IPS DF 4.7 (cell line): ENCODE data around the gene DOK7.

Experiments
- DNase-seq: peaks from one replicate; pipeline ENCODE4 v3.0.0-alpha.2; 2013; ENCODE audit warnings: low spot score; ENCODE audit errors: extremely low read depth

The DOK7 gene

DNA sequence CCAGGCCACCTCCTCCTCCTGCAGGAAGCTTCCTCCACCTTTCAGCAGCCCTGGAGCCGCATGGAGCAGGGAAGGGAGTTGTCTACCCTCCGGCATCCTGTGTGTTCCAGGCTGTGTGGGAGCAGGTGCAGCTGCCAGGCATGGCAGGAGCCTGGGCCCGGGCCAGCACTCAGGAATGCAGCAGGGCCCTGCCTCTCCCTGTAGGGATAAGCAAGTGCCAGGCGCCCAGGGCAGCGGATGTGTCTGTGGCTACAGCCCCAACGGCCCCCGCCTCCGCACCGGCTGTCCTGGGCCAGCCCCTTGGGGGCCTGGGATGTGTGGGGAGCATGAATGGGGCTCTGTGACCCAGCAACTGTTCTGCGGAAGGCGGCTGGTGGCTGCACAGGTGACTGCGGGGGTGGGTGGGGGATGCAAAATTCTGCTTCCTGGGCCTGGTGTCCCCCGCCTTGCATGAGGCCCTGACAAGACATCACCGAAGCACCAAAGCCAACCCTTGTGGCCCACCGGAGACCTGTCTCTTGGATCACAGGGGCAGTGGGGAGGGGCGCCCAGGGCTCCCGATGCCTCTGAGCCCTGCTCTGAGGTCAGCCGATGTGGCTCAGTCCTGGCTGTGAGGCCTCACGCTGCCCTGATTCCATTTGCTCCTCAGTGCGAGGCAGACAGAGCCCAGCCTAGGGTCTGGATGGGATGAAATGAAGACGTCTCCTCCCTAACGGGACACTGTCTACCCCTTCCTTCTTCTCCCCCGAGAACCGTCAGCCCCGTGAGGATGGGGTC lies 1.4 kb upstream of the DOK7 start:
- no peak for DNase-seq

DNA sequence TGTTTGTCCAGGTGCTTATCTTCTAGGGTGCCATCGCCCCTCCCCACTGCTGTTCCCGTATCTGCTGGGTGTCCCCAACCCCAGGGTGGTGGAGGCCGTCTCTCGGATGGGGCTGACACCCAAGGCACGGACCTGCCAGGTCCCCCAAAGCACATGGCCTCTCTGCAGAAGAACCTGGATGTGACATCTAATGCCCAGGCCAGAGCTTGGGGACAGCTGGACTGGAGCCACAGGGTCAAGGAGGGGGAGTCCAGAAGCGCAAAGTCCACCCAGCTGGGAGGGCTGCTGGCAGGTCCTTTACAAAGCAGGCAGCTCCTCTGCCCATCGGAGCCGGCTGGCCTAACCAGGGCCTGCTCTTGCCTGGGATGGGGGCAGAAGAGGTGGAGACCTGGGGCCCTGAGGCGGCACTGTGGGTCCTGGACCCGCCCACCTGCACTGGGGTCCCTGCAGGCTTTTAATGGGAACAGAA lies 751 bp upstream of the DOK7 start:
- DNase-seq, result no peak

DNA sequence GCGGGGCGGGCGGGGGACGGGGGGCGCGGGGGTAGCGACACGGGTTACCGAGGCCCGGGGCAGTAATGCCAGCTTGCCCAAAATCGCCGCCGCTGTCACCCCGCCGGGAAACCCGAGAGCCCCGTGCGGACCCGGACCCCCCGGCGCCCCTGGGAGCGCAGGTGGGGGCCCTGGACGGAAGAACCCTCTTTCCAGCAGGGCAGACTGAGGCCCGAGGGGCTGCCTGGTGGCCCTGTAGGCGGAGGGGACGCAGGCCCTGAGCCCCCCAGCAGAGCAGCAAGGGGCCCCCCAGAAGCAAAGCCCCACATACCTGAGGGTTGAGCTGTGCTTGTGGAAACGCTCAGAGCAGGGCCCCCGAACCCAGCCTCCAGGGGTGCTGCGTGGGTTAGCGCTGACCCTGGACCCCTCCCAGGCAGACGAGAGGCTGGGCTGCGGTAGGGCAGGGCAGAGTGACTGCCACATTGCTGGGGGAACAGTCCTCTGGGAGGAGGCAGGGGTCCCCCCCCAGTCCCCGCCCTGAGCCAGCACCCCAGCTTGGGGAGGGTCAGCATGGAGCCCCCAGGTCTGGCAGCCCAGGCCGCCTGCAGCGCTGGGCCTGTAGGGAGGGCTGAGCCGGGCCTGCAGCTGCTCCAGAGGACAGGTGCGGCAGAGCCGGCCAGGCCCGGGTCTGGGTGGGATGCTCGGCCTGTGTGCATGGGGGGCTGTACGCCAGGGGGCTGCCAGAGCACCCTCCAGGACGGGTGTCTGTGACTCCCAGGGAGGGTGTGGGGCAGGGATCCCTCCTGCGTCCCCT lies 646 bp downstream of the DOK7 start:
- DNase-seq, result no peak

DNA sequence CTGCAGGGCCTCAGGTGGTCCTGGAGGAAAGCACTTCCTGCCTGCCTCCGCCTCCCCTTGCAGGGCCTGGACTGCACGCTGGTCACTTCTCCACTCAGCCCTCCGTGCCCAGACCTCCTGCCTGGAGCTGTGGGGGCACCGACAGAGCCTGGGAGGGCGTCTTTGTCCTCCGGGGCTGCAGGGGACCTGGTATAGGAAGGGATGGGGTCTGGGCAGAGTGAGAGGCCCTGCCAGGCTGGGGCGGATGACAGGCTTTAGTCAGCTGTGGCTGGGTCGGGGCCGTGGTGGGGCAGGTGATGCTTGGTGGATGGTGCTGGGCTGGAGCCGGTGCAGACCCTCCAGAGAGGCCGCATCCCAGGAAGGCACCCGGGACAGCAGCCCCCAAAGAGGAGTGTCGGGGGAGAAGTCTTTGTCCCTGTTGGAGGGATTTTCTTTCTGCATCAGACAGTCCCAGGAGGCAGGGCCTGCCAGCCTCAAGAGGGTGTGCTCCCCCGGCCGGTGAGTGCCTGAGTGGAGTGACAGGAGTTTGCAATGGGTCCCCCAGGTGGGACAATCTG lies 1.3 kb downstream of the DOK7 start:
- DNase-seq, result no peak

DNA sequence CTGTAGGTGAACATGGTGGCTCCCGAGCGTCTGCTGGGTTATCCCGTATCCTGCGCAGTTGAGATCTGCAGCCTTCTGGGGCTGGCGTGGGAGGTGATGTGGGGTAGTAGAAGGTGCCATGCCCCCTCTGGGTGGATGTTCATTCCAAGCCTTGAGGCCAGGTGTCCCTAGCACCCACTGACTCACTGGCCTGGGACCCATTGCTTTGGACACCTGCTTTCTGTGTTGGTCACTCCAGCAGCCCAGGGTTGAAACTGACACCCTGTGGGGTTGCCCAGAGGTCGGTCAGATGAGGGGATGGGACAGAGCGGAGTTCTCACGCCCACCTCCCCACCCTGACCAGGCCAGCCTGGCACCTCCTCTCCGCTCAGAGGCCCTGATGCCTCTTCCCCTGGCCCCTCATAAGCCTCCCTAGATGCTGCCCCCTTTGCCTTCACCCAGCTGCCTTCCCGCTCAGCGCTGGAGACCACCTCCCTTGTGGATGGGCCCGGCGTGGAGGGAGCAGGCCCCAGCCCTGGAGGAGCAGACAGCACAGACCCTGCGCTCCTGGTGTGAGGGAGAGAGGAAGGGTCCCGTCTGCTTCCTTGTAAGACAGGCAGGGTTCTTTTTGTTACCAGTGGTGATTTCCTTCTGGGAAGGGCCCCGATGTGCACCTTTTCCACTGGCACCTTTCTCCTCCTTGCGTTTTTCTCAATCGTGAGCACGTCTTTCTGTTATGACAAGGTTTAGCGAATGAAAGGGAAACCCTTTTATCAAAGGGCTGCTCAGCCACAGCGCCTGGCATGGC lies 2.0 kb downstream of the DOK7 start:
- DNase-seq, result no peak

DNA sequence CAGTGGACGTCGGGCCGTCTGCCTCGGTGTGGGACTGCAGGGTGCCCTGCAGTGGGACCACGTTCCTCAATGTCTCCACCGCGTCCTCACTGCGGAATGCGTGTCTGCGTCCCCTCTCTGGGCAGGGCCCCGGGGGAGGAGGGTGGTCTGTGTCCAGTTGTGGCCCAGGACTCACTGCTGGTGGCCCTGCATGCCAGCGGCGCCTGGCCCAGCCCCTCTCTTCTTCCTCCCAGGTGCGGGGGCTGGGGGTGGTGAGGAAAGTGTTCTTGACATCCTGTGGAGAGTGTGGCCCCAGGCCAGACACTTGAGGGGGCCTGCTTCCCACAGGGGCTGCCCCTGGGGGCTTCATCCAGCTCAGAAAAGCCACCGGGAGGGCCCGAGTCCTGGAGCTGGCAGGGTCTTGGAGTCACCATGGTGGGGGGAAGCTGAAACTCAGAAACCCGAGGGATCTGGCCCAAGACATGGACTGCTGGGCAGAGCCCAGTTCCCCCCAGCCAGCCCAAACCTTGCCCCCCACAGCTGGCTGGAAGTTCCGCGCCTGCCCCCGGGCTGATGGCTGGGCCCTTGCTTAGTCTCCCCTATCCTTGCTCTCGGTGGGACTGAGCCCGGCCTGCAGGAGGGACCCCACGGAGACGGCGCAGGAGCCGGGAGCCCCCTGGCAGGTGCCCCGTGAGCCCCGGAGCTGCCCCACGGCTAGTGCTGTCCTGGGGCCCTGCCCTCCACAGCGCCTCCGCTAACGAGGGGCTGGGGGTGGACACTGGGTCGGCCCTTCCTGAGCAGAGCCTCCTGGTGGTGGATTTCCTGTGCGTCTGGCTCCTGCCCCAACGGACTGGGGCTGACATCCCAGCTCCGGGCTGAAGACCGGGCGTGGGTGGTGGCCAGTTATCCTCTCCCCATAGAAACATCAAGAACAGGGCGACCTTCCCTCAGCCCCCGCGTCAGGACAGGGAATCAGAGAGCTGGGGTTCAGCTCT lies 2.9 kb downstream of the DOK7 start:
- no peak for DNase-seq

DNA sequence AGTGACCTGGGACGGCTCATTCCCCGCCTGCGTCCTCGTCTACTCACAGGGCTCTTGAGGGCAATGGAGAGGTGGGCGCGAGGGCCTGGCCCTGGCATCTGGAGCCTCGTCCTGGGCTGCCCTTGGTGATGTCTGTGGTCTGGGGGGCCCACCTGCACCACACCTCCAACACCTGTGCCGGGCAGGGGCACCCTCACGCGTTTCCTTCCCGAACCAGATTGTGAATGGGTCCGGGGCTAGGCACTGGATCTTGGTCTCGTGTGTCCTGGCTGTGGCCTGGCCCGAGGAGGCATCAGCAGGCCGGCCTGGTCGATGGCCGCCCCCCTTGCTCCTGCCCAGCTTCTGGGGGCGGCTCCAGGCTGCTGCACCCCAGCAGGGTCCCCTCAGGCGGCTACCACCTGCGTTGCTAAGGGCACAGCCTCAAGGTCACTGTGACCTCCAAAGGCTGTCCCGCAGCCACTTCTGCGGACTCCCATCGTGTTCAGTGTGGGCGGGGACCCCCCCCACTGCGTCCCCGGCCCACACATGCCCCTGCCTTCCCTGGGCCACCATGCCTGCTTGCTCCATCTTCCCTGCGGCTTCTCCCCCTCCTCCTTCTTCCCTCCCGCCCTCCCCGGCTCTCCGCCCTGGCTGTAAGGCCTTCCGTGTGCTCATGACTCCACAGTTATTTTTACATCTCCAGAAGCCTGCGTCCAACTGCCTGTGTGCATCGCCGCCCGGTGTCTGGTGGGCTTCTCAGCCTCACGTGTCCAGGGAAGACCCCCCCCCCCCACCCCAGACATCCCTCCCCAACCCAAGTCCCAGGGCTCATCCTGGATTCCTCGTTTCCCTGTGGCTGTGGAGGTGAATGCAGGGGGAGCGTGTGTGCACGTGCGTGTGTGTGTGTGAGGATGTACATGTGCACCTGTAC lies 3.8 kb downstream of the DOK7 start:
- DNase-seq, result no peak

DNA sequence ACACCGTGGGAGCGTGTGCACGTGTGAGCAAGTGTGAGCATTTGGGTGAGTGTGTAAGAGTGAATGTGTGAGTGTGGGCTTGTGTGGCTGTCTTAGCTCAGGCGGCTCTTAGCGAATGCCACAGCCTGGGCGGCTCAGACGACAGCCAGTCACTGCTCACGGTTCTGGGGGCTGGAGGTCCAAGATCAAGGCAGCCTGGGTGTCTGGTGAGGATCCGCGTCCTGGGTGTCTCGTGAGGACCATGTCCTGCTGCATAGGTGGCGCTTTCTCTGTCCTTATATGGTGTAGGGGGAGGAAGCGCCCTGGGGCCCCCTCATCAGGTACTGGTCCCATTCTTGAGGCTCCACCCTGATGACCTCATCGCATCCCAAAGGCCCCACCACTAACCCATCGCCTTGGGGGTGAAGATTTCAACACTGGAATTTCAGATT lies 4.5 kb downstream of the DOK7 start:
- DNase-seq, result no peak

DNA sequence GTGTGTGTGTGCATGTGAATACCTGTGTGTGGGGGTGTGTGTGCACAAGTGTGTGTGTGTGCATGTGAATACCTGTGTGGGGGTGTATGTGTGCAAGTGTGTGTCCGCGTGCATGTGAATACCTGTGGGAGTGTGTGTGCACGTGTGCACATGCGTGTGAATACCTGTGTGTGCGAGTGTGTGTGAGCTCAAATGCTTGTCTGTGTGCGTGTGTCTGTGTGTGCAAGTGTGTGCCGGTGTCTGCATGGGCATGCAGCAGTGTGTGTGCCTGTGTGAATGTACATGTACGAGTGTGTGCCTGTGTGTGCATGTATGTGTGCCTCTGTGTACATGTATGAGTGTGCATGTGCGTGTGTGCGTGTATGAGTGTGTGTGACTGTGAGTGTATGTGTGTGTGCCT lies 5.0 kb downstream of the DOK7 start:
- no peak for DNase-seq

DNA sequence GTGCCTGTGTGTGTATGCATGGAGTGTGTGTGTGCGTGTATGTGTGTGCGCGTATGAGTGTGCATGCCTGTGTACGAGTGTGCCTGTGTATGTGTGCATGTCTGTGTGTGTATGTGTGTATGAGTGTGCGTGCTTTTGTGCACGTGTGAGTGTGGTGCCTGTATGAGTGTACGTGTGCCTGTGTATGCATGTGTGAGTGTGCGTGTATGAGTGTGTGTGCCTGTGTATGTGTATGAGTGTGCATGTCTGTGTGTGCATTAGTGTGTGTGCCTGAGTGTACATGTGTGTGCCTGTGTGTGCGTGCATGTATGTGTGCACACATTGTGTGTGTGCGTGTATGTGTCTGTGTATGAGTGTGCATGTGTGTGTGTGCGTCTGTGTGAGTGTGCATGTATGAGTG lies 5.7 kb downstream of the DOK7 start:
- DNase-seq, result no peak

DNA sequence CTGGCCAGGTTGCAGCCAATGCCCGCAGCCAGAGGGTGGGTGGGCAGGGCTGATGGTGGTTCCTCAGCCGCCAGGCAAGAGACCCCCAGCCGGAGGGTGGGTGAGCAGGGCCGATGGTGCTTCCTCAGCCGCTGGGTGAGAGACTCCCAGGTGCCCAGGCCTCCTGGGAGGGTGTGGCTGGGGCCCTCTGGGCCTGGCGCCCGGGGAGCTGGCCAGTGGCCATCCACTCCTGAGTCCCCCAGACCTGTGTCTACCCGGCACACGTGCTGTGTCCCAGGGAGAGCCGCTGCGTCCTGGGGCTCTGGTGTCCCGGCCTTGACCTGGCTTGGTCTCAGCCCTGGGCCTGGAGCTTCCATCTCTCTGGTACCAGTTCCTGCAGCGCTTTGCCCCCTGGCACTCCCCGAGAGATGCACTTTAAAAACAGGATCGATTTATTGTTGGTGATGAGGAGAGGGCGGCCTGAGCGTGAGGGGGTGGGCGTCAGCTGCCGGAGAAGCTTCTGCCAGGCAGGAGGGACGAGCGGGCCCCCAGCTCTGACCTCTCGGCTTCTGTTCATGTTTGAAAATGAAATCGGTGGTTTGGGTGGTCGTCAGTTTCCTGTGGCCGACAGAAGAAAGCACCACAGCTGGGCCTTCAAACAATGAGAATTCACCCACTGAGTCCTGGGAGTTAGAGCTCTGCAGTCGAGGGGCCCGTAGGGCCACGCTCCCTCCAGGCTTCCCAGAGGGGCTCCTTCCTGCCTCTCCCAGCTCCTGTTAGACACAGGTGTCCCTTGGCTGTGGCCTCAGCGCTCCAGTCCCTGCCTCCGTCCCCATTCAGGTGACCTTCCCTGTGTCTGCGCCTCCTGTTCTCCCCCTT lies 6.5 kb downstream of the DOK7 start:
- no peak for DNase-seq

DNA sequence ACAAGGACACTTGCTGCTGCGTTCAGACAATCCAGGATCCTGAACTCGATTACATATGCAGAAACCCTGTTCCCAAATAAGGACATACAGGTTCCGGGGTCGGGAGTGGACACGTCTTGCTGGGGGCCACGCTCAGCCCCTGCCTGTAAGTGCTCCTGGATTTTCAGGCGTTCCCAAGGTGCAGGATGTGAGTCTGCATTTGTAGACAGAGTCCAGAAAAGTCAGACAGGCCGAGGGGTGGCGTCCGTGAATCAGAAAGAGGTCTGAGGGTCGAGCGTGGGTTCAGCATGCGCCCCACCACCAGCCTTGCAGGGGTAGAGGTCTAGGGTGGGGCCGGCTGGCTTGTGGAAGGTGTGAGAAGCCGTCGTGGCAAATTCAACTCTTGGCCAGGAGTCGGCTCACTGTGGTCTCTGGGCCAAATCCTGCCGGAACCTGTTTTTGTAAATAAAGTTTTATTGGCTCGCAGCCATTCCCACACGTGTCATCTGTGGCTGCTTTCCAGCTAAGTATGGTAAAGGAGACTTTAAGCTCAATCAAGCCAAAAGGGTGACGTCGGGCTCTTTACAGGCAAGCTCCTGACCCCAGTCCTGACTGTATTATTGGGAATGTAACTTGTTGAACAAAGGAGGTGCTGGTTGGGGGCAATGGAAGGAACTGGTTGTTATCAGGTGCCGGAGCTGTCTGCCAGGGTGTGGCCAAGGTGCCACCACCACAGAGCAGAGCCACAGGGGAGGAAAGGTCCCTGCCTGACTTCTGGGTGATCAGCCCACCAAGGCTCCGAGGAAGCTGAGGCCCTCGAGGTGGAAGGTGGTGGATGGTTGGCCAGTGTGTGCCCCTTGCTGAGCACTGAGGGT lies 7.4 kb downstream of the DOK7 start:
- no peak for DNase-seq

DNA sequence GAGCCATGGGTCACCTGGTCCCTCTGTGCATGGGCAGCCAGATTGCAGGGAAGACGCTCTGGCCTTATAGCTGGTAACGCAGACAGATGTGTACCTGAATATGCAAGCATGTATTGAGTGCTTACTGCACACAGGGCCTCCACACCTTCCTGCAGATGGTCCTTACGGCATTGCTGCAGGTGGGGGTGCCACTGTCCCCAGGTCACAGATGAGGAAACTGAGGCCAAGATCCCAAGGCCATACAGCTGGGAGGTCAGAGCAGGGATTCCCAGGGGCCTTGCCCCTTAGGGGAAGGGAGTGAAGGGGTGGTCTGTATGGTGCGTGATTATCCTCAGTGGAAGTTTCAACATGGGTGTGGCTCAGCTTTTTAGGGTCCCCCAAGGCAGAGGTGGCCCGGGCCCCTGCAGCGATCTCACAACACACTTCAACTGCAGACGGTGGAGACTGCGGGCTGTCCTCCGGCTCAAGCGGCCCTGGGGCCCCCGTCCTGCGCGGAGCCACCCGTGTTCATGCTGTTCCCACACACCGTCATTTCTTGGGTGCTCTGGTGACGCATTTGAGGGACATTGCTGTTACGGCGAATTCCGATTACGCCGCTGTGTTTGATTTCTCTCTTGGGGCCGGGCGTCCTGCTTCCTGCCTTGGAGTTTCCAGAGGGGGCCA lies 8.1 kb downstream of the DOK7 start:
- DNase-seq, result no peak

DNA sequence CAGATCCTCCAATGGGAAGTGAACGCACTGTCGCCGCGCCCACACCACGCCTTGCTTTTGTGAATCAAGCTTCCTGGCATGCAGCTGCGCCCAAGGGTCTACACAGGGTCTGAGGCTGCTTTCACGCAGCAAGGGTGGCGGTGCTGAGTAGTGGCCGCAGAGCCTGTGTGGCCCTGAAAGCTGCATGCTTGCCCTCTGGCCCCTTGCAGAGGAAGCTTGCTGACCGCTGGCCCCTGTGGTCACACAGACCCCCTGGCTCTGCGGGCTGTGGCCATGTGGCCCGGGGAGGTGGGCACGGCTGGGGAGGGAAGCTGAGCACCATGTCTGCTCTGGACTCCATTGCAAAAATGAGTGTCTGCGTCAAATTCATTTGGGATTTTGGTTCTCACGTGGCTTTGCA lies 8.8 kb downstream of the DOK7 start:
- DNase-seq, result no peak

DNA sequence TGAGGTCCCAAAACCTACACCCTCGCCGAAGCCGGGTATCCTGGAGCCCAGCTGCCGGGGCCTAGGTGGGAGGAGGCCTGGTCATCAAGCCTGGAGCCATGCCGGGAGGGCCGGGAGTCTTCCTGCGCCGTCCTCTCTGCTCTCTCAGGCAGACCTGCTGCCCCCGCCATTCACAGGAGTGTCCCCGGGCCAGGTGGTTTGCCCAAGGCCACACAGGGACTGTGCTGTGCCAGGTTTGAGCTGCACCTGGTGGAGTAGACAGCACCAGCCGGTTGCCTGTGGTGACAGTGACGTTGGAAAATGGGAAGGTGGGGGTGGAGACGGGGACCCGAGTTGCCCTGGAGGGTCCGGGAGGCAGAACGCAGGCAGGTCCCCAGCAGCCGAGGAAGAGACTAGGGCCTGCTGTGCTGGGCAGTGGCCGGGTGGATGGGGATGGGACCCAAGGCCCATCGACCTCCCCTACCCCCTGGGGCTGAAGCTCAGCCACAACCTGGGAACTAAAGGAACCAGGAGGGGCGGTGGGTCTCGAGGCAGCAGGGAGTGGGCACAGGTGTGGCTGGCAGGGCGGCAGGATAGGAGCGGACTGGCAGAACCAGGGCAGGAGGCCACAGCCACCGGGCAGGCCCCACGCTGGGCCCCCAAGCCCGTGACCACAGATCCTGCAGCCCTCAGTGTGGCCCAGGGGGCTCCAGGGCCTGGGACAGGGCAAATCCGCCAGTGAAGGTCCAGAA lies 9.5 kb downstream of the DOK7 start:
- DNase-seq, result no peak
